ENCODE results near the gene LRP8. TPM values are rescaled to one million over a fixed set of nuclear protein-coding genes. Genes with fewer than 3 reads are reported as not detected.

Gene LRP8
- total and polyA plus RNA-seq, 7 donors: 0.17 to 2.4 (median 0.94) TPM

DNA sequence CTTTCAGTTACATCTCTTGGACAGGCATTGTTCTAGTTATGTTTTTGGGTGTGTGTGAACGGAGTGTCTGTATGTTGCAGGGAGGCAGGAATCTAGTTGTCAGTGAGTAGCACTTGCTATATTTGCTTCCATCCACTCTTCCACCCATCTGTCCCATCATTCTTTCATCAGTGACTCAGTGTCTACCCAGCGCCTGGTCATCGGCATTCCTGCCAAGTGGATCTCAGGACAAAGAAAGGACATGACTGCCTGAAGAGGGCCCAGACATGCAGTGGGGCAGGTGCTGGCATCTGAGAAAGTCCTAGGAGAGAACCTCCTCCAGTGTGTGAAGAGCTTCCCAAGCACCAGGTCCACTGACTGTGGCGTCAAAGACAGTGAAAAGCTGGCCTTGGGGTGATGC, 62.3 kb downstream of the LRP8 start:
- no peak overlapping the region for H3K4me3 ChIP-seq
- ATAC-seq: peak in 2 of 4 donors; percentile 39 to 79

DNA sequence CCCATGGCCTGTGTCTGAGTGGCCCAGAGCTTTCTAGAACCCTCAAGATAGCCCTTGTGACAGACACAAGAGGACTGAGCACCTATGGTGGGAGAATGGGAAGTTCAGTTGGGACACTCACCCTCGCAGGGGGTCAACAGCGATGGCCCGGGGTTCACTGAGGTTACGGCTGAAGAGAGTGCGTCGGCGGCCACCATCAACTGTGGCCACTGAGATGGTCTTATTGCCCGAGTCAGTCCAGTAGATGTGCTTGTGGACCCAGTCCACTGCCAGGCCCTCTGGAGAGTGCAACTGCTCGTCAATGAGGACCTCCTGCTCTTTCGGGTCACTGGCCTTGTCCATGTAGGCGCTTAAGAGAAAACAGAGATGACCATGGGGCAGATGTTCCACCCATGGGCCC, 63.8 kb downstream of the LRP8 start:
- DNase-seq (no peak), ATAC-seq (no peak)
- Histone ChIP-seq H3K4me1 (no peaks in the 10 kb centered on the region), H3K27me3 (ENCODE audit: insufficient read depth in 3 of 3, low read length in 2 of 3) (no peaks in the 10 kb centered on the region), H3K9me3 (no peaks in the 10 kb centered on the region), H3K4me3 (no peak overlapping the region), H3K36me3 (ENCODE audit: insufficient read depth in 1 of 2, low read depth in 1 of 2) (no peaks in the 10 kb centered on the region), H3K27ac (no peak overlapping the region)
- WGBS, 3 donors: 93 to 96% (median 96%) methylated on average over 11 of the region's 11 CpGs
- TF ChIP-seq, protein P1, sequence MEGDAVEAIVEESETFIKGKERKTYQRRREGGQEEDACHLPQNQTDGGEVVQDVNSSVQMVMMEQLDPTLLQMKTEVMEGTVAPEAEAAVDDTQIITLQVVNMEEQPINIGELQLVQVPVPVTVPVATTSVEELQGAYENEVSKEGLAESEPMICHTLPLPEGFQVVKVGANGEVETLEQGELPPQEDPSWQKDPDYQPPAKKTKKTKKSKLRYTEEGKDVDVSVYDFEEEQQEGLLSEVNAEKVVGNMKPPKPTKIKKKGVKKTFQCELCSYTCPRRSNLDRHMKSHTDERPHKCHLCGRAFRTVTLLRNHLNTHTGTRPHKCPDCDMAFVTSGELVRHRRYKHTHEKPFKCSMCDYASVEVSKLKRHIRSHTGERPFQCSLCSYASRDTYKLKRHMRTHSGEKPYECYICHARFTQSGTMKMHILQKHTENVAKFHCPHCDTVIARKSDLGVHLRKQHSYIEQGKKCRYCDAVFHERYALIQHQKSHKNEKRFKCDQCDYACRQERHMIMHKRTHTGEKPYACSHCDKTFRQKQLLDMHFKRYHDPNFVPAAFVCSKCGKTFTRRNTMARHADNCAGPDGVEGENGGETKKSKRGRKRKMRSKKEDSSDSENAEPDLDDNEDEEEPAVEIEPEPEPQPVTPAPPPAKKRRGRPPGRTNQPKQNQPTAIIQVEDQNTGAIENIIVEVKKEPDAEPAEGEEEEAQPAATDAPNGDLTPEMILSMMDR (IDR thresholded peaks at IDR 0.05): no peak
- intact Hi-C loops (cut with DNase I): no loop called here

More for the DNA sequence above, 62.3 kb downstream of the LRP8 start:
- TF ChIP-seq, protein P1 (IDR thresholded peaks at IDR 0.05): no peak
- H3K27ac ChIP-seq: no peak overlapping the region
- H3K4me1 ChIP-seq: no peaks in the 10 kb centered on the region
- DNase-seq: no peak
- no peaks in the 10 kb centered on the region for H3K36me3 ChIP-seq (ENCODE audit: insufficient read depth in 1 of 2, low read depth in 1 of 2)
- H3K27me3 ChIP-seq (ENCODE audit: insufficient read depth in 3 of 3, low read length in 2 of 3): no peaks in the 10 kb centered on the region
- intact Hi-C loops (cut with DNase I): no loop called here
- no peaks in the 10 kb centered on the region for H3K9me3 ChIP-seq
- WGBS, 3 donors: 80 to 91% (median 88%) methylated on average over 4 of the region's 4 CpGs

DNA sequence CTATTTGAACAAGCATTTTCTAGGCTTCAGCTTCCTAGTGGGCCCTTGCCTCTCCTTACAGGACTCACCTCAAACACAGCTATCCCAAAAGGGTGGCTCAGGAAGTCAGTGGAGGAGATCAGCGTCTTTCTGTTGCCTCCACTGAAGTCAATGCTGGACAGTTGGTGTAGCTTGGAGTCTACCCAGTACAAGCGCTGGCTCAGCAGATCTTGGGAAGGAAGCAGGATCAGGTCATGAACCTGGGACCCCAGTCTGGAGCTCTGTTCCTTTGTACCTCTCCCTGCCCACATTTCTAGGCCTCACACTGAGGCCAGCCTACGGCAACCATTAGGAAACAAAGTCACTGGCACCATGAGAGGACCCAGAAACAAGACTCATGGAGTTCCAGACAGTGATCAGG, 65.9 kb downstream of the LRP8 start:
- no peaks in the 10 kb centered on the region for H3K9me3 ChIP-seq
- DNase-seq: no peak
- intact Hi-C loops (cut with DNase I): no loop called here
- no peak overlapping the region for H3K27ac ChIP-seq
- no peak for ATAC-seq
- H3K4me1 ChIP-seq: no peaks in the 10 kb centered on the region
- H3K4me3 ChIP-seq: no peak overlapping the region
- WGBS, 3 donors: 88 to 96% (median 94%) methylated on average over 3 of the region's 3 CpGs
- TF ChIP-seq, protein P1 (IDR thresholded peaks at IDR 0.05): no peak
- H3K27me3 ChIP-seq (ENCODE audit: insufficient read depth in 3 of 3, low read length in 2 of 3): no peaks in the 10 kb centered on the region
- H3K36me3 ChIP-seq (ENCODE audit: insufficient read depth in 1 of 2, low read depth in 1 of 2): no peaks in the 10 kb centered on the region

DNA sequence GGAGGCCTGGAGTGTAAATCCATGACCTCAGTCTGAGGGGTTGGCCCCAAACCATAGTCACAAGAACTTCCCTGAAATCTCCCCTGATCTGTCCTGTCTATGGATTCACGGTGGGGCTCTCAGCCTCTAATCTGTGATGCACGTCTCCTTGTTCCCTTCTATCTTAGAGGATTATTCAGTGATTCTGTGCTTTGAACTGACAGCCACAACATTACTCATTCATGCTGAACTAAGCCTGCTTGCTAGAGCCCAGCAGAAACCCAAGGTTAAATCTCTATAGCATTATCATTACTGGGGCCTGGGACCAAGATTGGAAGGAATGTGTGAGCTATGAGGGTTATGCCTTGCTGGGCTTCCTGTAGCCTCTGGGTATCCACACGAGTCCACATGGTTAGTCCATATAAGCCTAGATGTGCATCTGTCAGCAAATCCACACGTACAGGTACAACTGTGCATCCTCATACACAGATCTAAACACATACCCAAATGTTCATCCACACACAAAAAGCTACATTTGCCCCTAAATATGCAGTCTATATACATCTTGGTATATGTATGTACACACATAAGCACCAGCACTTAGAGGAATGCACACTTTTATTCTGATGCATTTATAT, 67.1 kb downstream of the LRP8 start:
- Histone ChIP-seq H3K4me3 (no peak overlapping the region), H3K27ac (no peak overlapping the region), H3K9me3 (no peaks in the 10 kb centered on the region), H3K36me3 (ENCODE audit: insufficient read depth in 1 of 2, low read depth in 1 of 2) (no peaks in the 10 kb centered on the region), H3K4me1 (no peaks in the 10 kb centered on the region), H3K27me3 (ENCODE audit: insufficient read depth in 3 of 3, low read length in 2 of 3) (no peaks in the 10 kb centered on the region)
- intact Hi-C loops (cut with DNase I): no loop called here
- 83 to 90% (median 86%) methylated on average over 4 of the region's 4 CpGs for WGBS, 3 donors
- ATAC-seq (no peak), DNase-seq (no peak)
- TF ChIP-seq, protein P1 (IDR thresholded peaks at IDR 0.05): no peak

DNA sequence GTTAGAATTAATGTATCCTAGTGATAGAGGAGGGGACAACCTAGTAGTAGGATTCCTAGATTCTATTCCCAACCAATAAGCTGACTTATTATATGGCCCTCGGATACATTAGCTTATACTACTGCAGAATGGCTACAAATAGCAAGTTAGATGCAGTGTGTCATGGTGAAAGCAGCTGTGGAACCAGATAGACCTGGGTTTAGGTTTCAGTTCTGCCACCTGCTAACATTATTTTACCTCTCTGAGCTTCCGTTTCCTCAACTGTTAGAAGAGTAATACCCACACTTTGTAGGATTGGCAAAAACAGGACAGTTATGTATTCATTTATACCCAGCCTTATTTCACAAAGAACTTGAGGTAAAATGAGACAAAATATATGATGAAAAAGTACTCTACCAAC, 67.9 kb downstream of the LRP8 start:
- H3K4me3 ChIP-seq: no peak overlapping the region
- no peaks in the 10 kb centered on the region for H3K27me3 ChIP-seq (ENCODE audit: insufficient read depth in 3 of 3, low read length in 2 of 3)
- no peak for ATAC-seq
- H3K9me3 ChIP-seq: no peaks in the 10 kb centered on the region
- no peak overlapping the region for H3K27ac ChIP-seq
- intact Hi-C loops (cut with DNase I): no loop called here
- WGBS, 3 donors: 85 to 97% (median 88%) methylated on average over 2 of the region's 2 CpGs
- no peaks in the 10 kb centered on the region for H3K4me1 ChIP-seq
- no peaks in the 10 kb centered on the region for H3K36me3 ChIP-seq (ENCODE audit: insufficient read depth in 1 of 2, low read depth in 1 of 2)
- TF ChIP-seq, protein P1 (IDR thresholded peaks at IDR 0.05): no peak
- no peak for DNase-seq

All from psoas muscle (tissue), 8 donors.